GM19452 (cell line): ENCODE data around the gene CNOT9.

Experiments
- ATAC-seq: cut with Tn5 transposase; IDR thresholded peaks from one replicate; pipeline ENCODE4 v1.9.1; 2021; ENCODE audit not compliant: unreplicated experiment

CNOT9 gene

GRCh38 chr2:218643751-218644310 is 75.2 kb downstream of the CNOT9 start:
- no peak for ATAC-seq

DNA sequence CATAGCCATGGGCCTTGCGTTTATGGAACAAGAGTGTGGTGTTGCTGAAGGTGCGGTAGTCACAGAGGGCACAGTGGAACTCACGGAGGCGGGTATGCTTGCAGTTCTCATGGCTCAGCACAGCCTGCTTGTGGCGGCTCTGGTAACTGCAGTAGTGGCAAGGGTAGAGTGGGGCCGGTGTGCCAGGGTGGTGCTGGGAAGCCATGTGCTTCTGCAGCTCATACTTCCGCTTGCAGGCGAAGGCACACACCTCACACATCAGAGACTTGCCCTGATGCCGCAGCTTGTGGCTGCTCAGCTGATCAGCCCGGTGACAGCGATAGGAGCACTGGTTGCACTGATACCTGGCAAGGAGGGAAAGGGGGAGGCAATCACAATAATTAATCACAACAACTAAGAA is 76.1 kb downstream of the CNOT9 start:
- no peak for ATAC-seq

DNA sequence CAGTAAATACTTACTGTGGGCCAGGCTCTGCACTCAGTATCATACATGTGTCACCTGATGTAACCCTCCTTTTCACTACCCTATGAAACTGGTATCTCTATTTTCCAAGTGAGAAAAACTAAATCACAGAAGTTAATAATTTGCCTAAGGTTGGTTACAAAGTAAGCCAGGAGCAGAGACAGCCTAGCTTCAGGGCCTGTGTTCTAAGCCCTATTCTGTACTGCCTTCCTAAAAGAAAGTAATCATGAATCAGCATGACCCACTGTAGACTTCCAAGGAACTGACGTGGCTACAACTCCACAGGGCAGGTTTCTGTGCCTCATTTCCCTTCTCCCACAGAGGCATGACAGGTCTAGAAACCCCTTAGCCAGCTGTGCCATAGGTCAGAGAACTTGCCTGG is 76.5 kb downstream of the CNOT9 start:
- peak; percentile 81 for ATAC-seq
